Measurements from ENCODE around the gene TMEM219. TPM values are rescaled to one million over a fixed set of nuclear protein-coding genes. Genes with fewer than 3 reads are reported as not detected.
A peak's percentile ranks its signal among the peaks of the same experiment; 100 is the strongest.

The TMEM219 gene
- total and polyA plus RNA-seq, 10 of the 15 experiments (the other 5 are each of a cell fraction or from before 2014, with no cell fraction given) = 33.6 to 74.6 (median 56.5) TPM

- TF ChIP-seq MTA3 (IDR thresholded peaks at IDR 0.05; ENCODE audit: borderline replicate concordance, low read length) = no peak; the same call in 1 of the 2 replicates
- TF ChIP-seq MYC (IDR thresholded peaks at IDR 0.05; ENCODE audit: insufficient read depth, insufficient read length, insufficient replicate concordance, low read length, severe bottlenecking) = peak; percentile 34
- TF ChIP-seq ZNF217 (IDR thresholded peaks at IDR 0.05) = no peak
- TF ChIP-seq IKZF2 (IDR thresholded peaks at IDR 0.05) = no peak
- TF ChIP-seq MLLT1 (IDR thresholded peaks at IDR 0.05) = no peak
- TF ChIP-seq LARP7 (IDR thresholded peaks at IDR 0.05) = peak; percentile 20
Observed at GRCh38 chr16:29995324-29995910, 33.5 kb downstream of the TMEM219 start, which contains the start of gene HIRIP3 (continued).

GRCh38 chr16:29995911-29996765, 34.3 kb downstream of the TMEM219 start, which contains the start of gene INO80E:
Gene INO80E (plus strand): TSS chr16:29996241. CDS start chr16:29996311, 70 bp downstream.
- H3K79me2 ChIP-seq (ENCODE audit: control insufficient read depth, insufficient read depth, low read length) = peaks cover 19% of the 10 kb centered on the region
- ATAC-seq (peak; percentile 96), FAIRE-seq (peak; percentile 96), DNase-seq (ENCODE audit: low read depth, low spot score) (peak; percentile 88)
- intact Hi-C loops (cut with micrococcal nuclease; ENCODE audit: unreplicated experiment) (loop anchor here (2.0 kb wide), 1 partner anchor 179 kb away; the partner anchor contains the start of gene PAGR1), in situ Hi-C loops (cut with MboI) (no loop called here)
- H3K27me3 ChIP-seq (replicated peaks in 1 of 2; ENCODE audit: control insufficient read depth in 2 of 2, insufficient read depth in 2 of 2, low read length in 1 of 2) = no peaks in the 10 kb centered on the region
- H3K9me3 ChIP-seq (replicated peaks; ENCODE audit: control insufficient read depth, insufficient read depth, low read length) = no peaks in the 10 kb centered on the region
- ChIA-PET RAD21 (ENCODE audit: unreplicated experiment) (interaction anchor here (1.4 kb wide), 1 partner anchor 23 kb away, joined by 5 read pairs; no protein-coding TSS in a partner anchor), CTCF (interaction anchor here (0.7 to 1.9 kb wide), 6 partner anchors 10 to 168 kb away, joined by 3 to 6 read pairs (median 4); partner anchors contain the start of genes TAOK2 and TMEM219), SMC1A (ENCODE audit: uncharacterized antibody, unreplicated experiment) (interaction anchor here (0.6 to 1.3 kb wide), 3 partner anchors 23 to 180 kb away, joined by 3 read pairs; partner anchors contain the start of genes PAGR1, TAOK2 and TMEM219), POLR2A (interaction anchor here (0.6 to 2.8 kb wide), 7 partner anchors 21 to 612 kb away, joined by 3 to 16 read pairs (median 5); partner anchors contain the start of genes KCTD13, TAOK2 and TMEM219)
- TSS peak; percentile 66 for BruUV-seq (replicated peaks)
- H4K20me1 ChIP-seq (ENCODE audit: control insufficient read depth, insufficient read depth) = no peaks in the 10 kb centered on the region
- peak within 1 kb of the TSS; percentile 95 for H3K4me2 ChIP-seq (ENCODE audit: control insufficient read depth, insufficient read depth)
- H3K4me1 ChIP-seq (ENCODE audit: control insufficient read depth, insufficient read depth, low read length) = peaks cover 9% of the 10 kb centered on the region
- H3K4me3 ChIP-seq = peak within 1 kb of the TSS; percentile 81
- H3K9ac ChIP-seq (ENCODE audit: control insufficient read depth, insufficient read depth, low read length) = peak within 1 kb of the TSS; percentile 88
- peak within 1 kb of the TSS; percentile 98 for H2AFZ ChIP-seq (ENCODE audit: control insufficient read depth, low read depth, low read length)
- H3K36me3 ChIP-seq (ENCODE audit: control insufficient read depth in 2 of 2, insufficient read depth in 2 of 2, low read length in 1 of 2) = peaks cover 8 to 12% of the 10 kb centered on the region in 2 experiments
- 1% methylated on average over 65 of the region's 65 CpGs for WGBS (ENCODE audit: insufficient coverage, insufficient replicate concordance, low lambda C conversion rate, missing lambda C conversion rate)
- peak within 1 kb of the TSS; percentile 91 for H3K27ac ChIP-seq (ENCODE audit: control insufficient read depth, insufficient read depth)
- TF ChIP-seq ZNF384 (IDR thresholded peaks at IDR 0.05; ENCODE audit: borderline replicate concordance, low read depth, low read length) = no peak
- no peak for TF ChIP-seq IRF5 (IDR thresholded peaks at IDR 0.05; ENCODE audit: borderline replicate concordance)
- 0 out of 4 replicates have a peak, but pooled peaks of 1 of the 2 experiments have one; percentile 6 for TF ChIP-seq EP300 (IDR thresholded peaks at IDR 0.05; ENCODE audit: borderline replicate concordance in 1 of 2, control insufficient read depth in 1 of 2, low read depth in 2 of 2, low read length in 2 of 2)
- TF ChIP-seq CBFB (IDR thresholded peaks at IDR 0.05; ENCODE audit: low read depth) = peak; percentile 60; the same call in 1 of the 2 replicates
- TF ChIP-seq KLF5 (IDR thresholded peaks at IDR 0.05; ENCODE audit: partially characterized antibody) = peak; percentile 43
- TF ChIP-seq MEF2B (IDR thresholded peaks at IDR 0.05; ENCODE audit: partially characterized antibody, poor library complexity, severe bottlenecking) = peak; percentile 94
- TF ChIP-seq SP1 (IDR thresholded peaks at IDR 0.05; ENCODE audit: low read depth, low read length) = peak; percentile 36
- no peak for TF ChIP-seq SUPT20H (IDR thresholded peaks at IDR 0.05; ENCODE audit: borderline replicate concordance, control insufficient read depth, low read depth, low read length)
- TF ChIP-seq SMAD5 (IDR thresholded peaks at IDR 0.05; ENCODE audit: low read depth) = peak; percentile 70; the same call in 1 of the 2 replicates

All from GM12878 (cell line).